Measurements from ENCODE around the gene OGA. TPM values are rescaled to one million over a fixed set of nuclear protein-coding genes. Genes with fewer than 3 reads are reported as not detected.

Gene OGA
- total and polyA plus RNA-seq, 2 of the 8 experiments (the other 6 are each of a cell fraction or from before 2014, with no cell fraction given) = 31.2 to 107 TPM

DNA sequence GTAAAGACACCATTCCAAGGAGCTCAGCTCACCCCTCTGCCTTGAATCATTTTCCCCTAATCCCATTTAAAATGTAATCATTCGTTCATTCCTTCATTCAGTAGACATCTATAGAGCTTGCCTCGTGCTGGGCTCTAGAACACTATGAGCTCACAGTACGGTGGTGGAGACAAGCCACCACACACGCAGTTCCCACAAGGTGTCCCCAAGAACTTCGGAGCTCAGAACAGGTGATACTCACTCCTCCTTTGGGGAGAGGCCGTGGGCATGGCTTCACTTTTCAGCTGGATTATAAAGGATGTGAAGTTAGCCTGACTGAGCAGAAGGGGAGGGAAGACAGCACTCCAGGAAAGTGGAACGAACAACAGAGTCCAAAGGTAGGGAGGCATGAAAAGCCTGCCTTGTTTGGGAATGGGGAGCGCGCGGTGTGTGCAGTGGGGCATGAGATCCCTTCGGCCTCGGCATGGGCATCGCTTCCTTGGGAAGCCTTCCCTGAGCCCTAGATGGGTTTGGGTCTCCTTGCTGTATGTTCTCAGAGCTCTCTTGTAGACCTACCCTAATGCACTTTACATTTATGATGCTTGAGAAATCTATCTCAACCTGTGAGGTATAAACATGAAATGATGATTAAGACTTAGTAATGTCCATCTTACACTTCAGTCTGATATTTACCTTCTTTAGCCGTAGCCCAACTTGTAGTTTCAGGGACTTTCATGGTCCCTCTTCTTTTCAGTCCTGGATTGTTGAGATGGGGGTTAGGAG lies 809 bp upstream of the OGA start (continued):
- TF ChIP-seq, protein P1, sequence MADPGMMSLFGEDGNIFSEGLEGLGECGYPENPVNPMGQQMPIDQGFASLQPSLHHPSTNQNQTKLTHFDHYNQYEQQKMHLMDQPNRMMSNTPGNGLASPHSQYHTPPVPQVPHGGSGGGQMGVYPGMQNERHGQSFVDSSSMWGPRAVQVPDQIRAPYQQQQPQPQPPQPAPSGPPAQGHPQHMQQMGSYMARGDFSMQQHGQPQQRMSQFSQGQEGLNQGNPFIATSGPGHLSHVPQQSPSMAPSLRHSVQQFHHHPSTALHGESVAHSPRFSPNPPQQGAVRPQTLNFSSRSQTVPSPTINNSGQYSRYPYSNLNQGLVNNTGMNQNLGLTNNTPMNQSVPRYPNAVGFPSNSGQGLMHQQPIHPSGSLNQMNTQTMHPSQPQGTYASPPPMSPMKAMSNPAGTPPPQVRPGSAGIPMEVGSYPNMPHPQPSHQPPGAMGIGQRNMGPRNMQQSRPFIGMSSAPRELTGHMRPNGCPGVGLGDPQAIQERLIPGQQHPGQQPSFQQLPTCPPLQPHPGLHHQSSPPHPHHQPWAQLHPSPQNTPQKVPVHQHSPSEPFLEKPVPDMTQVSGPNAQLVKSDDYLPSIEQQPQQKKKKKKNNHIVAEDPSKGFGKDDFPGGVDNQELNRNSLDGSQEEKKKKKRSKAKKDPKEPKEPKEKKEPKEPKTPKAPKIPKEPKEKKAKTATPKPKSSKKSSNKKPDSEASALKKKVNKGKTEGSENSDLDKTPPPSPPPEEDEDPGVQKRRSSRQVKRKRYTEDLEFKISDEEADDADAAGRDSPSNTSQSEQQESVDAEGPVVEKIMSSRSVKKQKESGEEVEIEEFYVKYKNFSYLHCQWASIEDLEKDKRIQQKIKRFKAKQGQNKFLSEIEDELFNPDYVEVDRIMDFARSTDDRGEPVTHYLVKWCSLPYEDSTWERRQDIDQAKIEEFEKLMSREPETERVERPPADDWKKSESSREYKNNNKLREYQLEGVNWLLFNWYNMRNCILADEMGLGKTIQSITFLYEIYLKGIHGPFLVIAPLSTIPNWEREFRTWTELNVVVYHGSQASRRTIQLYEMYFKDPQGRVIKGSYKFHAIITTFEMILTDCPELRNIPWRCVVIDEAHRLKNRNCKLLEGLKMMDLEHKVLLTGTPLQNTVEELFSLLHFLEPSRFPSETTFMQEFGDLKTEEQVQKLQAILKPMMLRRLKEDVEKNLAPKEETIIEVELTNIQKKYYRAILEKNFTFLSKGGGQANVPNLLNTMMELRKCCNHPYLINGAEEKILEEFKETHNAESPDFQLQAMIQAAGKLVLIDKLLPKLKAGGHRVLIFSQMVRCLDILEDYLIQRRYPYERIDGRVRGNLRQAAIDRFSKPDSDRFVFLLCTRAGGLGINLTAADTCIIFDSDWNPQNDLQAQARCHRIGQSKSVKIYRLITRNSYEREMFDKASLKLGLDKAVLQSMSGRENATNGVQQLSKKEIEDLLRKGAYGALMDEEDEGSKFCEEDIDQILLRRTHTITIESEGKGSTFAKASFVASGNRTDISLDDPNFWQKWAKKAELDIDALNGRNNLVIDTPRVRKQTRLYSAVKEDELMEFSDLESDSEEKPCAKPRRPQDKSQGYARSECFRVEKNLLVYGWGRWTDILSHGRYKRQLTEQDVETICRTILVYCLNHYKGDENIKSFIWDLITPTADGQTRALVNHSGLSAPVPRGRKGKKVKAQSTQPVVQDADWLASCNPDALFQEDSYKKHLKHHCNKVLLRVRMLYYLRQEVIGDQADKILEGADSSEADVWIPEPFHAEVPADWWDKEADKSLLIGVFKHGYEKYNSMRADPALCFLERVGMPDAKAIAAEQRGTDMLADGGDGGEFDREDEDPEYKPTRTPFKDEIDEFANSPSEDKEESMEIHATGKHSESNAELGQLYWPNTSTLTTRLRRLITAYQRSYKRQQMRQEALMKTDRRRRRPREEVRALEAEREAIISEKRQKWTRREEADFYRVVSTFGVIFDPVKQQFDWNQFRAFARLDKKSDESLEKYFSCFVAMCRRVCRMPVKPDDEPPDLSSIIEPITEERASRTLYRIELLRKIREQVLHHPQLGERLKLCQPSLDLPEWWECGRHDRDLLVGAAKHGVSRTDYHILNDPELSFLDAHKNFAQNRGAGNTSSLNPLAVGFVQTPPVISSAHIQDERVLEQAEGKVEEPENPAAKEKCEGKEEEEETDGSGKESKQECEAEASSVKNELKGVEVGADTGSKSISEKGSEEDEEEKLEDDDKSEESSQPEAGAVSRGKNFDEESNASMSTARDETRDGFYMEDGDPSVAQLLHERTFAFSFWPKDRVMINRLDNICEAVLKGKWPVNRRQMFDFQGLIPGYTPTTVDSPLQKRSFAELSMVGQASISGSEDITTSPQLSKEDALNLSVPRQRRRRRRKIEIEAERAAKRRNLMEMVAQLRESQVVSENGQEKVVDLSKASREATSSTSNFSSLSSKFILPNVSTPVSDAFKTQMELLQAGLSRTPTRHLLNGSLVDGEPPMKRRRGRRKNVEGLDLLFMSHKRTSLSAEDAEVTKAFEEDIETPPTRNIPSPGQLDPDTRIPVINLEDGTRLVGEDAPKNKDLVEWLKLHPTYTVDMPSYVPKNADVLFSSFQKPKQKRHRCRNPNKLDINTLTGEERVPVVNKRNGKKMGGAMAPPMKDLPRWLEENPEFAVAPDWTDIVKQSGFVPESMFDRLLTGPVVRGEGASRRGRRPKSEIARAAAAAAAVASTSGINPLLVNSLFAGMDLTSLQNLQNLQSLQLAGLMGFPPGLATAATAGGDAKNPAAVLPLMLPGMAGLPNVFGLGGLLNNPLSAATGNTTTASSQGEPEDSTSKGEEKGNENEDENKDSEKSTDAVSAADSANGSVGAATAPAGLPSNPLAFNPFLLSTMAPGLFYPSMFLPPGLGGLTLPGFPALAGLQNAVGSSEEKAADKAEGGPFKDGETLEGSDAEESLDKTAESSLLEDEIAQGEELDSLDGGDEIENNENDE (IDR thresholded peaks at IDR 0.05; ENCODE audit: insufficient replicate concordance, low read length) = no peak
- TF ChIP-seq, protein P2, sequence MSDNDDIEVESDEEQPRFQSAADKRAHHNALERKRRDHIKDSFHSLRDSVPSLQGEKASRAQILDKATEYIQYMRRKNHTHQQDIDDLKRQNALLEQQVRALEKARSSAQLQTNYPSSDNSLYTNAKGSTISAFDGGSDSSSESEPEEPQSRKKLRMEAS (IDR thresholded peaks at IDR 0.05) = peak; percentile 62
- TF ChIP-seq JUND (IDR thresholded peaks at IDR 0.05; ENCODE audit: low read length) (no peak), NRF1 (IDR thresholded peaks at IDR 0.05; ENCODE audit: low read depth, low read length) (no peak), KDM4A (IDR thresholded peaks at IDR 0.05; ENCODE audit: low read depth, low read length, severe bottlenecking) (peak; percentile 11), TAF1 (IDR thresholded peaks at IDR 0.05; ENCODE audit: low read depth, low read length) (no peak)
- TF ChIP-seq, protein P3, sequence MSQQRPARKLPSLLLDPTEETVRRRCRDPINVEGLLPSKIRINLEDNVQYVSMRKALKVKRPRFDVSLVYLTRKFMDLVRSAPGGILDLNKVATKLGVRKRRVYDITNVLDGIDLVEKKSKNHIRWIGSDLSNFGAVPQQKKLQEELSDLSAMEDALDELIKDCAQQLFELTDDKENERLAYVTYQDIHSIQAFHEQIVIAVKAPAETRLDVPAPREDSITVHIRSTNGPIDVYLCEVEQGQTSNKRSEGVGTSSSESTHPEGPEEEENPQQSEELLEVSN (IDR thresholded peaks at IDR 0.05) = peak; percentile 41; the same call in 1 of the 2 replicates

All from H1 (cell line).